Measurements from ENCODE around the gene TELO2. TPM values are rescaled to one million over a fixed set of nuclear protein-coding genes. Genes with fewer than 3 reads are reported as not detected.

TELO2 gene
- total RNA-seq, 2 donors from 2014 or later = 24.8 to 27.9 TPM

DNA sequence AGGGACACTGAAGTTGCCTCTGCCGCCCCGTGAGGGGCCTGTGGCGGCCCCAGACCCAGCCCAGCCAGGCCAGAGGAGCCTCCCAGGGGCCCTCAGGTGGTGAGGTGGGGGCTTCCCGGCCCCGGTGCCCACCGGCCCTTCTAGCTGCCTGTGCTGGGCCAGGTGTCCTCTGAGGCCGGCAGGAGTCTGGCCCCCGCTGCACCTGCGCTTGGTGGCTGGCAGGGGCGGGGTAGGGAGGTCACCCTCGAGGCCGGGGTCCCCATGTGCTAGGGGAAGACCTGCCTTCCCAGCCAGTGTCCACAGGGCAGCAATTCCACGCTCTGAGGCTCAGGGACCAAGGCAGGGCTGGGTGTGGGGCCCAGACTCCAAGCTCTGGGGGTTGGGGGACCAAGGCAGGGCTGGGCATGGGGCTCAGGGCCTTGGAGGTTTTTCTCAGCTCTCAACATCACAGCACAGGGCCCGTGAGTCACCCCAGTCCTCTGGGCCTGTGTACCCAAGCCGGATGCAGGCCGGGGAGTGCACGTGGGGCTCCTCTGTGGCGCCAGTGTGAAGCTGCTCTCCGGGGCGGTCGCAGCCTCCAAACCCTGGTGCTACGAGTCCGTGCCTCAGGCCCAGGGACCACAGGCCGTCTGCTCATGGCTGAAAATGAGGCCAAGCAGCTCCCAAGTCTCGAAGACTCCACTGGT is 47.5 kb upstream of the TELO2 start:
- H3K27me3 ChIP-seq (replicated peaks; ENCODE audit: insufficient read depth) = no peaks in the 10 kb centered on the region
- ATAC-seq (ENCODE audit: insufficient number of reproducible peaks, low FRiP score, low read depth) (no peak), DNase-seq (ENCODE audit: low spot score) (no peak)
- H3K36me3 ChIP-seq = peaks cover 21% of the 10 kb centered on the region
- no peak overlapping the region for H3K4me3 ChIP-seq
- H3K9me3 ChIP-seq = no peaks in the 10 kb centered on the region
- no peaks in the 10 kb centered on the region for H3K4me1 ChIP-seq (ENCODE audit: control insufficient read depth in 1 of 2, low read depth in 2 of 2)
- no peak overlapping the region for H3K27ac ChIP-seq
- TF ChIP-seq, protein P1, sequence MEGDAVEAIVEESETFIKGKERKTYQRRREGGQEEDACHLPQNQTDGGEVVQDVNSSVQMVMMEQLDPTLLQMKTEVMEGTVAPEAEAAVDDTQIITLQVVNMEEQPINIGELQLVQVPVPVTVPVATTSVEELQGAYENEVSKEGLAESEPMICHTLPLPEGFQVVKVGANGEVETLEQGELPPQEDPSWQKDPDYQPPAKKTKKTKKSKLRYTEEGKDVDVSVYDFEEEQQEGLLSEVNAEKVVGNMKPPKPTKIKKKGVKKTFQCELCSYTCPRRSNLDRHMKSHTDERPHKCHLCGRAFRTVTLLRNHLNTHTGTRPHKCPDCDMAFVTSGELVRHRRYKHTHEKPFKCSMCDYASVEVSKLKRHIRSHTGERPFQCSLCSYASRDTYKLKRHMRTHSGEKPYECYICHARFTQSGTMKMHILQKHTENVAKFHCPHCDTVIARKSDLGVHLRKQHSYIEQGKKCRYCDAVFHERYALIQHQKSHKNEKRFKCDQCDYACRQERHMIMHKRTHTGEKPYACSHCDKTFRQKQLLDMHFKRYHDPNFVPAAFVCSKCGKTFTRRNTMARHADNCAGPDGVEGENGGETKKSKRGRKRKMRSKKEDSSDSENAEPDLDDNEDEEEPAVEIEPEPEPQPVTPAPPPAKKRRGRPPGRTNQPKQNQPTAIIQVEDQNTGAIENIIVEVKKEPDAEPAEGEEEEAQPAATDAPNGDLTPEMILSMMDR (IDR thresholded peaks at IDR 0.05) = no peak

DNA sequence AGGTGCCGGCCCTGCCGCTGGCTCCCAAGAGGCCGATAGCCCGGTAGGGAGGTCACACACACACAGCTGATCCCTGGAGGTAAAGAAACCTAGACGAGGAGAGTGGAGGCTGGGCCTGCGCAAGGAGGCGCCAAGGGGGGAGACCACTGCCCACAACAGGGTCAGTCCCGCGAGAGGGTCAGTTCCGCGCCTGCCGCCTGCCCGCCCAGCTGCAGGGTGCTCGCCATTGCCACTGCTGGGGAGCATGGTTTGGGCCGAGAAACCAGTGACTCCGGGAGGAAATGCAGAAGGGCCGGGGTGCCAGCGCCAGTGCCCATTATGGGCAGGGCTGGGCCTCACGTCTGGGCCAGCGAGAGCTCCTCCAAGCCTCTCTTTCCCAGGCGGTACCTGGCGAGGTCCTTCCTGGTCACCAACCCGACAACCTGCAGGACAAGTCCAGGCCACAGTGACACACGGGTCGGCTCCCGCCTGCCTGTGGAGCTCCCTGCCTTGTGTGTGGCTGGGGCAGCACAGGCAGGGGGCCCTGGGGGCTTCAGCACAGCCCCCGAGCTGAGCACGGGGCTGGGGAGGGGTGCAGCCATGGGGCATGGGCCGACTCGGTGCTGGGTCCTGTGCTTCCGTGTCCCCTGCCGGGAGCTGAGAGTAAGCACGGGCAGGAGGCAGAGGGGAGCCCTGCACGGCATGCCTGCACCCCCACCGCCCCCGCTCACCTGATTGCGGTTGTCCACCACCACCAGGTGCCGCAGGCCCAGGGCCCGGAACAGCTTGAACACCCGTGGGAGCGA is 46.7 kb upstream of the TELO2 start:
- no peak for DNase-seq (ENCODE audit: low spot score)
- no peak for ATAC-seq (ENCODE audit: insufficient number of reproducible peaks, low FRiP score, low read depth)
- Histone ChIP-seq H3K27ac (no peak overlapping the region), H3K27me3 (replicated peaks; ENCODE audit: insufficient read depth) (no peaks in the 10 kb centered on the region), H3K4me1 (ENCODE audit: control insufficient read depth in 1 of 2, low read depth in 2 of 2) (no peaks in the 10 kb centered on the region), H3K9me3 (no peaks in the 10 kb centered on the region), H3K36me3 (peaks cover 26% of the 10 kb centered on the region), H3K4me3 (no peak overlapping the region)
- TF ChIP-seq, protein P1 (IDR thresholded peaks at IDR 0.05) = no peak

GRCh38 chr16:1447965-1448364 is 45.2 kb upstream of the TELO2 start:
- Histone ChIP-seq H3K4me1 (ENCODE audit: control insufficient read depth in 1 of 2, low read depth in 2 of 2) (no peaks in the 10 kb centered on the region), H3K27me3 (replicated peaks; ENCODE audit: insufficient read depth) (no peaks in the 10 kb centered on the region), H3K36me3 (peaks cover 39% of the 10 kb centered on the region), H3K9me3 (no peaks in the 10 kb centered on the region), H3K4me3 (no peak overlapping the region), H3K27ac (no peak overlapping the region)
- TF ChIP-seq, protein P1 (IDR thresholded peaks at IDR 0.05) = no peak
- DNase-seq (ENCODE audit: low spot score) (no peak), ATAC-seq (ENCODE audit: insufficient number of reproducible peaks, low FRiP score, low read depth) (no peak)

DNA sequence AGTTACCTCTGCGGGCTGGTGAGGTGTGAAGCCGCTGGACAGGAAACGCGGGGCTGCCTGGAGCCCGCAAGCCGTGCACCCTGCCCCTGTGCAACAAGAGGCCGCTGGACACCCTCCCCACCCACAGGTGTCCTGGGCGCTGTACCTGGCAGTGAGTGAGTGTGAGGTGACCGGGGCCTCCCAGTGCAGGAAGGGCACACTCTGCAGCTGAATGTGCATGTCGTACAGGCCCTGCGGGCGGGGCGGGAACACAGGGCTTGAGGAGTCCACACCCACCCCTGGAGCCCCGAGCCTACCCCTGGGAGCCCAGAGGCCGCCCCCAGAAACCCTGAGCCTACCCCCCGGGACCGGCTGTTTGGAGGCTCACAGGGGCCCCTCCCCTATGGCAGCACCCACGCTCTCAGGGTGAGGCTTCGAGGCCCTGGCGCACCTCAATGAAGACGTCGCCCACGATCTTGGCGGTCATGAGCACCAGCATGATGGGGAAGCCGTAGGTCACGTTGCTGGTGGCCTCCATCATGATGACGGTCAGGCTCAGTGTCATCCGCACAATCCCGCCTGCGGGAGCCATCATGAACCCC is 44.5 kb upstream of the TELO2 start:
- no peak overlapping the region for H3K4me3 ChIP-seq
- peaks cover 45% of the 10 kb centered on the region for H3K36me3 ChIP-seq
- no peaks in the 10 kb centered on the region for H3K4me1 ChIP-seq (ENCODE audit: control insufficient read depth in 1 of 2, low read depth in 2 of 2)
- no peaks in the 10 kb centered on the region for H3K27me3 ChIP-seq (replicated peaks; ENCODE audit: insufficient read depth)
- ATAC-seq (ENCODE audit: insufficient number of reproducible peaks, low FRiP score, low read depth) (no peak), DNase-seq (ENCODE audit: low spot score) (no peak)
- TF ChIP-seq, protein P1 (IDR thresholded peaks at IDR 0.05) = no peak
- H3K27ac ChIP-seq = no peak overlapping the region
- no peaks in the 10 kb centered on the region for H3K9me3 ChIP-seq

- peaks cover 51% of the 10 kb centered on the region for H3K36me3 ChIP-seq
- no peak overlapping the region for H3K27ac ChIP-seq
- H3K4me1 ChIP-seq (ENCODE audit: control insufficient read depth in 1 of 2, low read depth in 2 of 2) = no peaks in the 10 kb centered on the region
- DNase-seq (ENCODE audit: low spot score) (no peak), ATAC-seq (ENCODE audit: insufficient number of reproducible peaks, low FRiP score, low read depth) (no peak)
- no peaks in the 10 kb centered on the region for H3K9me3 ChIP-seq
- H3K4me3 ChIP-seq = no peak overlapping the region
- TF ChIP-seq, protein P1 (IDR thresholded peaks at IDR 0.05) = no peak
- no peaks in the 10 kb centered on the region for H3K27me3 ChIP-seq (replicated peaks; ENCODE audit: insufficient read depth)
These were observed 43.9 kb upstream of the TELO2 start for GRCh38 chr16:1449201-1449788.

Data from thoracic aorta (tissue), 2 donors.